Measurements from ENCODE around the gene WTAP. TPM values are rescaled to one million over a fixed set of nuclear protein-coding genes. Genes with fewer than 3 reads are reported as not detected.
"Not testable (repeated sequence)": the region's sequence is repeated elsewhere in the genome, so short reads cannot be mapped to it uniquely, and the experiment has no call there.

WTAP gene
- total RNA-seq, 4 donors from 2014 or later = 74.8 to 202 (median 133) TPM

DNA sequence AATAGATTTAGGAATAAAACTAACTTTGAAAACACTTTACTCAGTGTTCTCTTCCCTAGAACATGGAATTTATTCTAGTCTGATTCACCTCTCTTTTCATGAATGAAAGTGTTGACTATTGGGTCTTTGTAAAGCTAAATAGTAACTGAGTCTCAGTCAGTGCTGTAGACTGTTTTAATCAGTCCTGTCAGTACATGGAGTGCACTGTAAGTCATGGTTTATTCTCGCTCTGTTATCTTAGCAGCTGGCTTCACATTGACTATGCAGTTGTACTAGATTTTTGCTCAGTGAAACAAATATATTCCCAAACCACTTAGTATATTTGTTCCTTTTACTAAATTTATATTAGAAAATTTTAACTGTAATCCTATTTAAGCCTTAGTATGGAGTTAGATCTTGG lies 19.5 kb downstream of the WTAP start:
- ATAC-seq (ENCODE audit: low FRiP score) (no peak), DNase-seq (ENCODE audit: low spot score) (no peak)
- TF ChIP-seq, protein P1, sequence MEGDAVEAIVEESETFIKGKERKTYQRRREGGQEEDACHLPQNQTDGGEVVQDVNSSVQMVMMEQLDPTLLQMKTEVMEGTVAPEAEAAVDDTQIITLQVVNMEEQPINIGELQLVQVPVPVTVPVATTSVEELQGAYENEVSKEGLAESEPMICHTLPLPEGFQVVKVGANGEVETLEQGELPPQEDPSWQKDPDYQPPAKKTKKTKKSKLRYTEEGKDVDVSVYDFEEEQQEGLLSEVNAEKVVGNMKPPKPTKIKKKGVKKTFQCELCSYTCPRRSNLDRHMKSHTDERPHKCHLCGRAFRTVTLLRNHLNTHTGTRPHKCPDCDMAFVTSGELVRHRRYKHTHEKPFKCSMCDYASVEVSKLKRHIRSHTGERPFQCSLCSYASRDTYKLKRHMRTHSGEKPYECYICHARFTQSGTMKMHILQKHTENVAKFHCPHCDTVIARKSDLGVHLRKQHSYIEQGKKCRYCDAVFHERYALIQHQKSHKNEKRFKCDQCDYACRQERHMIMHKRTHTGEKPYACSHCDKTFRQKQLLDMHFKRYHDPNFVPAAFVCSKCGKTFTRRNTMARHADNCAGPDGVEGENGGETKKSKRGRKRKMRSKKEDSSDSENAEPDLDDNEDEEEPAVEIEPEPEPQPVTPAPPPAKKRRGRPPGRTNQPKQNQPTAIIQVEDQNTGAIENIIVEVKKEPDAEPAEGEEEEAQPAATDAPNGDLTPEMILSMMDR (IDR thresholded peaks at IDR 0.05) = no peak

GRCh38 chr6:159748127-159748526 lies 20.8 kb downstream of the WTAP start:
- not testable (repeated sequence) for ATAC-seq (ENCODE audit: low FRiP score)

GRCh38 chr6:159751448-159751847 lies 24.1 kb downstream of the WTAP start:
- TF ChIP-seq, protein P1 (IDR thresholded peaks at IDR 0.05) = no peak
- DNase-seq (ENCODE audit: low spot score) (no peak), ATAC-seq (ENCODE audit: low FRiP score) (no peak)

More at GRCh38 chr6:159748127-159748526, 20.8 kb downstream of the WTAP start:
- DNase-seq (ENCODE audit: low spot score) = not testable (repeated sequence)

DNA sequence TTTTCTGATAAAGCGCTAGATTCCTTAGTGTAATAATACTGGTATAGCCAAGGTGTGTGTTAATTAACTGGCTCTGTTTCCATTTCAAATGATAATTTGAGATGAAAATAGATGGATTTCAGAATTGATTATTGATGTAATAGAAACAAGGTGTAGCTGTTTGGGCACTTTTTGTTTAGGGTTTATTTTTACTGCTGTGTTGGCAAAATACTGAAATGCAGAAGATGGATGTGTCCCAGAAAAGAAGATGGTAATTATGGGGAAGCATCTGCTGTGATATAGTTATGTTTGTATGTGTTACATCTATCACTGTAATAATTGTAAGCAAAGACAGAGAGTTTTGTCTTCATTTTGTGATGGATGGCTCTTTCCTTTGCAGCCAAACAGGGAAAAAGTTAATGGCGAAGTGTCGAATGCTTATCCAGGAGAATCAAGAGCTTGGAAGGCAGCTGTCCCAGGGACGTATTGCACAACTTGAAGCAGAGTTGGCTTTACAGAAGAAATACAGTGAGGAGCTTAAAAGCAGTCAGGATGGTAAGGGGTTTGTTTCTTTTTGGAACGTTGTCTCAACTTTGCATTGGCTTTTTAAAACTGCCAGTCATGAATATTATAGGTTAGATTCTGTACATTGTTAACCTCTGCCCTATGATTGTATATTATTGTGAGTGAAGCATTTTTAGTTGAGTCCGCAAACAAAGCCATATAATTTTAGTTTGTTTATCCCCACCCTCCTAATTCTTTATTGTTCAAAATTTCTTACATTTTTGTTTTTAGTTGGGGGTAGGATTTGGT lies 26.0 kb downstream of the WTAP start:
- TF ChIP-seq, protein P1 (IDR thresholded peaks at IDR 0.05) = no peak
- ATAC-seq (ENCODE audit: low FRiP score) (no peak), DNase-seq (ENCODE audit: low spot score) (no peak)

- TF ChIP-seq, protein P1 (IDR thresholded peaks at IDR 0.05) = no peak
- ATAC-seq (ENCODE audit: low FRiP score) (no peak), DNase-seq (ENCODE audit: low spot score) (no peak)
Observed at GRCh38 chr6:159754401-159754800, 27.1 kb downstream of the WTAP start.

GRCh38 chr6:159754959-159755914 lies 27.9 kb downstream of the WTAP start:
- DNase-seq (ENCODE audit: low spot score) = no peak
- TF ChIP-seq, protein P1 (IDR thresholded peaks at IDR 0.05) = no peak
- ATAC-seq (ENCODE audit: low FRiP score) = peak; percentile 39

DNA sequence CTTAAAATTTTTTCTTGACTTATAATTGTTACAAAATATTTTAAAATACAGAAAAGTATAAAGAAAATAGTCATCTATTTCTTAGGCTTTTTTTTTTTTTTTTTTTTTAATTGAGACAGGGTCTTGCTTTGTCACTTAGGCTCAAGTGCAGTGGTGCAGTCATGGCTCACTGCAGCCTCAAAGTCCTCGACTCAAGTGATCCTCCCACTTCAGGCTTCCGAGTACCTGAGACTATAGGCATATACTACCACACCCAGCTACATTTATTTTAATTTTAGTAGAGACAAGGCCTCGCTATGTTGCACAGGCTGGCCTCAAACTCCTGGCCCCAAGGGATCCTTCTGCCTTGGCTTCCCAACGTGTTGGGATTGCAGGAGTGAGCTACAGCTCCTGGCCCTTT lies 29.2 kb downstream of the WTAP start:
- DNase-seq (ENCODE audit: low spot score) (no peak), ATAC-seq (ENCODE audit: low FRiP score) (no peak)
- TF ChIP-seq, protein P1 (IDR thresholded peaks at IDR 0.05) = no peak
